HepG2 (cell line): ENCODE measurements around the gene ZNF230. TPM values are rescaled to one million over a fixed set of nuclear protein-coding genes. Genes with fewer than 3 reads are reported as not detected.

ENCODE experiments used
- AHDC1 ChIP-seq: sonication (generic); formaldehyde crosslinking; IDR thresholded peaks from 2 replicates; pipeline ENCODE4 v1.5.1; 2020; ENCODE audit warnings: mild to moderate bottlenecking, missing genetic modification reagents, borderline replicate concordance
- CEBPB ChIP-seq: IDR thresholded peaks from 2 replicates; pipeline ENCODE4 v1.6.1; 2011; ENCODE audit warnings: low read depth, low read length, improper control_type of control experiment, borderline replicate concordance
- CEBPG ChIP-seq: IDR thresholded peaks from 2 replicates; pipeline ENCODE4 v1.6.1; 2016
- FOXP1 ChIP-seq, 2 experiments: fragments of 450-650 bp in 1 of 2; IDR thresholded peaks; 2 replicates each; pipeline ENCODE4 v1.6.1; 2017 to 2018; ENCODE audit warnings: antibody characterized with exemption in 1 of 2
- GPBP1L1 ChIP-seq: sonication (generic); formaldehyde crosslinking; IDR thresholded peaks from 2 replicates; pipeline ENCODE4 v1.5.0; 2020; ENCODE audit warnings: mild to moderate bottlenecking, missing genetic modification reagents
- HNF4A ChIP-seq: sonication (generic); formaldehyde crosslinking; IDR thresholded peaks from 2 replicates; pipeline ENCODE4 v1.4.0; 2020; ENCODE audit warnings: missing genetic modification reagents
- HOMEZ ChIP-seq: IDR thresholded peaks from 2 replicates; pipeline ENCODE4 v1.6.1; 2016; ENCODE audit warnings: low read depth
- HOXD1 ChIP-seq: sonication (generic); formaldehyde crosslinking; IDR thresholded peaks from 2 replicates; pipeline ENCODE4 v1.5.0; 2020; ENCODE audit warnings: missing genetic modification reagents
- PAXIP1 ChIP-seq: sonication (generic); formaldehyde crosslinking; conservative IDR thresholded peaks from 2 replicates; pipeline ENCODE4 v1.4.0; 2020; ENCODE audit warnings: mild to moderate bottlenecking, missing genetic modification reagents, moderate library complexity
- SAP130 ChIP-seq: IDR thresholded peaks from 2 replicates; pipeline ENCODE4 v1.6.1; 2016; ENCODE audit warnings: low read depth
- TEAD3 ChIP-seq: optimal IDR thresholded peaks from 2 replicates; pipeline ENCODE3; 2016; ENCODE audit warnings: borderline replicate concordance
- ZBED4 ChIP-seq: sonication (generic); formaldehyde crosslinking; IDR thresholded peaks from 2 replicates; pipeline ENCODE4 v1.4.0; 2020; ENCODE audit warnings: missing genetic modification reagents, borderline replicate concordance
- ZNF772 ChIP-seq: sonication (generic); formaldehyde crosslinking; IDR thresholded peaks from 2 replicates; pipeline ENCODE4 v1.5.0; 2020; ENCODE audit warnings: mild to moderate bottlenecking, missing genetic modification reagents
- polyA plus RNA-seq, 8 experiments: library from polyadenylated mRNA; depleted of rRNA in 3 of 8; stranded (reverse) in 7 of 8; unstranded in 1 of 8; fragments of >200 nt; fragmentation: Illumina TruSeq in 4 of 8; extraction: Trizol in 4 of 8; gene quantifications; 2 replicates each; pipeline versions ENCODE4 v1.2.1 to v1.2.3, GENCODE V29; 2011 to 2016; ENCODE audit warnings: low read depth in 4 of 8, missing spikeins in 1 of 8, mixed read lengths in 1 of 8; ENCODE audit not compliant: insufficient read depth in 1 of 8
- total RNA-seq, 5 experiments: library from RNA; depleted of rRNA; stranded (reverse); fragments of >200 nt; fragmentation: Illumina TruSeq; extraction: Trizol; gene quantifications; 2 replicates each; pipeline ENCODE4 v1.2.3, GENCODE V29; 2016; ENCODE audit warnings: low read depth in 1 of 5

The ZNF230 gene
- total and polyA plus RNA-seq, 2 of the 13 experiments (the other 11 are each of a cell fraction or from before 2014, with no cell fraction given) = 2.4 to 5.5 TPM

- peak; percentile 52; the same call in 1 of the 2 replicates for TF ChIP-seq ZBED4 (CRISPR knock-in tag)
- TF ChIP-seq GPBP1L1 (CRISPR knock-in tag) = no peak
- peak; percentile 55; the same call in 1 of the 2 replicates for TF ChIP-seq HOXD1
- 0 out of 2 replicates have a peak, but pooled peaks have one; percentile 23 for TF ChIP-seq HNF4A (CRISPR knock-in tag)
- TF ChIP-seq AHDC1 (CRISPR knock-in tag) = peak; percentile 54; the same call in 1 of the 2 replicates
- TF ChIP-seq ZNF772 (CRISPR knock-in tag) = no peak
- peak; percentile 92 for TF ChIP-seq CEBPG (CRISPR knock-in tag)
- peak; percentile 16 for TF ChIP-seq TEAD3 (CRISPR knock-in tag)
- 0 out of 2 replicates have a peak, but pooled peaks have one; percentile 23 for TF ChIP-seq SAP130 (CRISPR knock-in tag)
- TF ChIP-seq PAXIP1 = peak; percentile 65
- TF ChIP-seq FOXP1 (IDR thresholded peaks at IDR 0.05) = no peak
- TF ChIP-seq FOXP1 (CRISPR knock-in tag; IDR thresholded peaks at IDR 0.05) = peak; percentile 50; the same call in 1 of the 2 replicates
- TF ChIP-seq HOMEZ (CRISPR knock-in tag) = peak; percentile 43; the same call in 1 of the 2 replicates
- peak; percentile 95 for TF ChIP-seq CEBPB
These were observed 44.9 kb upstream of the ZNF230 start (continued) for GRCh38 chr19:43957891-43958290.
